Effector CD4-positive, alpha-beta T cell (primary cell): Measurements from ENCODE around the gene OPTC.

Source experiments
- DNase-seq: peaks from one replicate; pipeline ENCODE4 v3.0.0-alpha.2; 2020

OPTC gene

DNA sequence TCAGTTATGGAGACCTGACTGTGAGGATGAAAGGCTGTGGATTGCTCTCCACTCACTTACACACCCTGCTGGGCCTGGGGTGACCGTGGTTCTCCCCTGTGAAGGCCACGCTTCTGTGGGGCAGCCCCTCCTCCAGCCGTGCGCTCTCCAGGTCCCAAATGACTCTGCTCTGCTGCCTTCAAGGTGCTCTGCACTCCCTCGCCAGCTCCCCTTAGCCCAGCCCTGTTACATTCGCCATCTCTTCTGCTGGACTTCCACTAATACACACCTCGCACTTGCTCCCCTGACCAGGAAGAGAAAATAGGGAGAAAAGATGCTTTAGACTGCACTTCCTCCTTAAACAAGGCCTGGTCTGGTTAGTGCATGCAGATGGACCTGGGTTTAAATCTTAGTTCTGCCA is 24.6 kb downstream of the OPTC start:
- DNase-seq = no peak

DNA sequence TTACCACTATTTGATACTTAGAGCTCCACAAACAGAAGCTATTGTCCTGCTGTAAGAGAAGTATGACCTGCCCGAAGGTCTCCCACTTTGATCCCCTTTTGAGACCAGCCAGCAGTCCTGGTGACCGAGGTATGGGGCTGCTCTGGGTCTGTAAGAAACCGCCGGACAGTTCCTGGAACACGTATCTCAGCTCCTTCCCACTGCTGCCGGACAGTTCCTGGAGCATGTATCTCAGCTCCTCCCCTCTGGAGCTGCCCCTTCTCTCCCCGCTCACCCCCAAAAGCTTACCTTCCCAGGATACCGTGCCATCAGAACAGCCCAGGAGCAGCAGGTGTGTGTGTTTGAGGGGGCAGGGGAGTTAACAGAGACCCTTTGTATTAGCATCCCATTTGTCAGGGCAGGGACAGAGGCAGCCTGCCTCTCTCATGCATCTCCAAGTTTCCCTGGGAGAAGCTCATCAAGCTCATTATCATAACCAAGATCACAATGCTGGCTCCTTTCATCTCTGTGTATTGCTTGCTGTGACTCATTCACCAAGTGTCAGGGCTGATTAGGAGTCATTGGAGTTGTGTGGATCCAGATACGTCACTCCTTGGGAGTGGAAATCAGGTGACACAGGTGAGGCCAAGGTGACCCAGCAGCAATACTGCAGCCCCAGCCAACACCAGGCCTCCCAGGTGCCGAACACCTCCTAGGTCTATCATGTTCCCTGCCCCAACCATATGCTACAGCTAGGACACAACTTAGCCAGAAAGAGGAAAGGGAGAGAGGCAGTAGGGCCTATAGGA is 25.3 kb downstream of the OPTC start:
- DNase-seq = no peak

GRCh38 chr1:203519896-203520295 is 25.9 kb downstream of the OPTC start:
- DNase-seq = no peak

- DNase-seq = no peak
Observed at GRCh38 chr1:203520315-203520714, 26.4 kb downstream of the OPTC start.

DNA sequence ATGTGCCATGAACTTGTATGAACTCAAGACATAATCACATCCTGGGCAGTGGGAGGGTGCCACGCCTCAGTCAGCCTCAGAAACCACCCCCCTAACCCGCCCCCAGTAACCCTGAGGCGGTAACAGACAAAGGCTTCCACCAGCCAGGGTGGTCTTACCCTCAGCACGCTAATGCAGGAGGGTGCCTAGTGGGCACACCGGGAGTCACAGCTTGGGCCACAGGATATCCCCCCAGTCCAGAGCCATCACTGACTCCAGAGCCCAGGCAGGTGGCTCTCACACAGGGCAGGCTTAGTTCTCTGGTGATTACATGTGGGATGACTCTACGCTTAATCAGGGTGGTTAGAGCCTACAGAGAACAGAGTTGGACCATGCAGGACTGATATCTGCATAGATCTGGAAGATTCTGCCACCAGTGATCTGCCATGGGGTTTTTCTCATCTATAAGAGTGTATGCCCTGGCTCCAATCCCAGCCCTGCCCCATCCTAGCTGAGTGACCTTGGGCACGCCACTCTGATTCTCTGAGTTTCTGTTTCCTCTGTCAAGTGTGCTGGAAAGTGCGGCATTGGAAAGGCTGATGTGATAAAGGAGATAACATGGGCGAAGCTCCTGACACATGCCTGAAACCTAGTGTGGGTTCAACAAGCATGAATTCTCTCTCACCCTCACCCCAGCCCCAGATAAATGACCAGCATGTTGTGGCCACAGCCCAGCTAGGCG is 27.3 kb downstream of the OPTC start:
- DNase-seq = no peak

GRCh38 chr1:203521812-203522211 is 27.9 kb downstream of the OPTC start:
- DNase-seq = no peak

DNA sequence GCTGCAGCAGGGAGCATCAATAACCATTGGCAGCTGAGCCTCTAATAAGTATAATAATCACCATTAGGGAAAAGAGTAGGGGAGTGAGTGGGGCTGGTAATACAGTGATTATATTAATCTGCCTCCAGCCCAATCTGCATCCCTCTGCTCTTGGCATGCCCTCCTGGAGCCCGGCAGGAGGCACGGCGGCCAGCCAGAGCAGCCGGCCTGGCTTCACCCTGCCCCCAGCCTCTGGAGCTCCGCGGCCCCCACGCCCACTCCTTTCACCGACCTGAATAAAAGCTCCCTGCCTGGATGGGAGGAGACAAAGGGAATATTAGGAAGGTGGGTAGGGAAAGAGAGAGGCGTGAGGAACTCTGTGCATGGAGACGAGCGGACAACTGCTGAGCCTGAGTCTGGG is 28.3 kb downstream of the OPTC start:
- no peak for DNase-seq

DNA sequence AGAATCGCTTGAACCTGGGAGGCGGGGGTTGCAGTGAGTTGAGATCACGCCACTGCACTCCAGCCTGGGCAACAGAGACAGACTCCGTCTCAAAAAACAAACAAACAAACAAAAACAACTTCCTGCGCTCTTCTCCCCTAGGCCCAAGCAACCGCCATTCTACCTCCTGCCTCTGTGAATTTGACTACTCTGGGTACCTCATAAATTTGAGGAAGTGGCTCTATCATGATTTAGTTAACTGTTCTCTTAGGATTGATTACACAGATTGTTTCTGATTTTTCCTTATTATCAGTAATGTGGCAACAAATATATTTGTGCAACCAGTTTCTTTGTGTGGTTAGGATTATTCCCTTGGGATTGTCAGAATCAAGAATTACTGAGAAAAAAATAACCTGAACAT is 29.7 kb downstream of the OPTC start:
- DNase-seq = no peak

DNA sequence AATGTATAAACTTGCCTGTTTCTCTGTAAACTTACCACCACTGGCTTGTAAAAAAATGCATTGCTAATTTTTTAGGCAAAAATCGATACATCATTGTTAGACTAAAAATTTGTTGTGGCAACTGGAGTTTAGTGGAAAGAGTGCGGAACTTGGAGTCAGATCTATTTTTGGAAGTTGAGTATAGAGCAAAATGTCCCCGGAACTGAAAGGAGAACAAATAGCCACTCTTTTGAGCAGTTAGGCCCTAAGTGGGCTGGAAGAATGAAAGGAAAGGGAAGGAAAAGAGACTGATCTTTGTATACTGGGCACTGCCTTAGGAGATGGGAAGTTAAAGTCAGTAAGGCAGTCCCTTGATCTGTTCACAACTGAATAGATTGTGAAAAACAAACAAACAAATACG is 30.2 kb downstream of the OPTC start:
- no peak for DNase-seq

- no peak for DNase-seq
Observed at GRCh38 chr1:203524824-203525223, 30.9 kb downstream of the OPTC start.

DNA sequence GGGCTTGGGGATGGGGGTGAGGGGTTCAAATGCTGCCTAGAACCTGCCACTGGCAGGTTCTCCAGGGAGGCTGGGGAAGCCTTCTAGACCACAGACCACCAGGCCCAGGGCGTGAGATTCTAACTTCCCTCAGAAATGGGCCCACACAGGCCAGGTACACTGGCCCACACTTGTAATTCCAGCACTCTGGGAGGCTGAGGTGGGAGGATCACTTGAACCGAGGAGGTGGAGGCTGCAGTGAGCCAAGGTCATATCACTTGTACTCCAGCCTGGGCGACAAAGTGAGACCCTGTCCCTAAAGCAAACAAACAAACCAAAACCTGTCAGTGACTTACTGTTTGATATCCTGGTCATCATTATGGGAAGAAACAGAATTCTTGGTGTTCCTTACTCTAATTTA is 31.7 kb downstream of the OPTC start:
- no peak for DNase-seq

DNA sequence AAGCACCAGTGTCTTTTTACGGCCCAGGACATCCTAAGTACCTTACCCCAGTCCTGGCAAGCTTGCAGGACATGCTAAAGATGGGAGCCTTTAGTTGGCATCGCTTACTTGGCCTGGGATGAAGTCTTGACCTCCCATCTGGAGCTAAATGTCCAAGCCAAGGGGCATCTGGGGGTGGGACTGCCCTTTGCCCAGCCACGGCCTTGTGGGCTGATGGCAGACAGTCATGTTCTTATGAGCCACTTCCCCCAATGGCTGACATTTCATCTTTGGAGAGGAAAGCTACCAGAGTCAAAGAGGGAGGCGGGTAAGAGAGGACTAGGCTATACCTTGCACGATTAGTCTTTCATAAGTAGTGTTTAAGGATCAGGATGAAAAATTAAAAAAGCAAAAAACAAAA is 32.2 kb downstream of the OPTC start:
- DNase-seq = no peak

DNA sequence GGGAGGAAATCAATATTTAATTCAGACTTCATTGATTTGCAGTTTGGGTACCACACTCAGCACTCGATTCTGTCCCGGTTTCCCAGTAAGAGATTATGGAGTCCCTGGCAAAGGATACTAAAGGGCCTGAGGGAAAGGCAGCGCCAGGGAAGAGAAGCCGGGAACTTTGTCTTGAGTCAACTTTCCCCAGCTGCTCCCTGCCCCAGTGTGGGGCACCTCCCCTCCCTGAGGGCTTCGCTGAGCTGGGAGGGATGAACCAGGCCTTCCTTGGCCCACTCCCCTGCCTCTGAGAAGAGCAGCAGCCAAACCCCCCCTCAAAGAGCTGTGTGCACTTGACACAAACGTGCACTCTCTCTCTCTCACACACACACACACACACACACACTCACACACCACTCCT is 32.6 kb downstream of the OPTC start:
- no peak for DNase-seq

DNA sequence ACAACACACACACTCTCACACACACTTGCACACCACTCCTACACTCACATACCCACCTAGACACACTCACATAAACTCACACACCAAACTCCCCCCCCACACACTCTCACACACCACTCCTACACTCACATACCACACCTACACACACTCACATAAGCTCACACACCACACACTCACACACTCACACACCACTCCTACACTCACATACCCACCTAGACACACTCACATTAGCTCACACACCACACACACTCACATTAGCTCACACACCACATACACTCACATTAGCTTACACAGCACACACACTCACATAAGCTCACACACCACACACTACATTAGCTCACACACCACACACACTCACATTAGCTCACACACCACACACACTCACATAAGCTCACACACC is 33.1 kb downstream of the OPTC start:
- no peak for DNase-seq

- no peak for DNase-seq
Observed at GRCh38 chr1:203528063-203528462, 34.1 kb downstream of the OPTC start.

DNA sequence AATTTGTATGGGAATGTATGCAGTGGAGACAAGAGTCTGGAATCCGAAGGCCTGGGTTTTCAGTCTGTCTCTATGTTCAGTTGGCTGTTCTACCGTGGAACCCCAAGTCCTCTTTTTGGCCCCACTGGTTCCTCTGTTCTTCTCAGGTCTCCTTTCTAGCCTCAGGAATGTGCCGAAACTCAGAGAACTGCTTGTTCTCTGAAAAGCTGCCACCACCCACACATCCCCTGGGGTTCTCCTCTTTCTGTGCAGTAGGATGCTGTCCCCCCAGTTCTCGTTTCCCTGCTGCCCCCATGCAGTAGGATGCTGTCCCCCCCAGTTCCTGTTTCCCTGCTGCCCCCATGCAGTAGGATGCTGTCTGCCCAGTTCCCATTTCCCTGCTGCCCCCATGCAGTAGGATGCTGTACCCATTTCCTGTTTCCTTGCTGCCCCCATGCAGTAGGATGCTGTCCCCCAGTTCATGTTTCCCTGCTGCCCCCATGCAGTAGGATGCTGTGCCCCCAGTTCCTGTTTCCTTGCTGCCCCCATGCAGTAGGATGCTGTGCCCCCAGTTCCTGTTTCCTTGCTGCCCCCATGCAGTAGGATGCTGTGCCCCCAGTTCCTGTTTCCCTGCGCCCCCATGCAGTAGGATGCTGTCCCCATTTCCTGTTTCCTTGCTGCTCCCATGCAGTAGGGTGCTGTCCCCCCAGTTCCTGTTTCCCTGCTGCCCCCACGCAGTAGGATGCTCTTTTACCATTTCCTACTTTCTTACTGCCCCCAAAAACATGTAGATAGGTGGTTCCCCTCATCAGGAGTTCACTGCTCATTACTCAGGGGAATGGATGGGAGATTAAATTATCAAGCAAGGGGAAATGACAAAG is 35.3 kb downstream of the OPTC start:
- no peak for DNase-seq

DNA sequence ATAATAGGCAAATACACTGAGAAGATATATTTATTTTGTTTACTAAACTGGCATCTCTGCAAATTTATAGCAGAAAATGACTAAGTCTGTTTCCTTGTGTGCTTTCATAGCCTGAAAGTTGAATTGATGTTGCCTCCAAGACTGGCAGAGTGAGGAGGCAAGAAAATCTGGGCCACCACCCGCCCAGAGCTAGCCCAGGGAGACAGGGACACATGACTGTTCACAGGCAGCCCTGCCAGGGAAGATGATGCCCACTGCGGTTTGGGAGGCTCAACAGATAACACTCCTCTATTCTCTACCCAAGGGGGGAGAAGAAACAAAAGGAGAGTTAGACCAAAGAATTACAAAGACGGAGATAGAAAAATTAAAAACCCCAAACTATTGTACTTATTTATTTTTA is 37.1 kb downstream of the OPTC start:
- DNase-seq = no peak

DNA sequence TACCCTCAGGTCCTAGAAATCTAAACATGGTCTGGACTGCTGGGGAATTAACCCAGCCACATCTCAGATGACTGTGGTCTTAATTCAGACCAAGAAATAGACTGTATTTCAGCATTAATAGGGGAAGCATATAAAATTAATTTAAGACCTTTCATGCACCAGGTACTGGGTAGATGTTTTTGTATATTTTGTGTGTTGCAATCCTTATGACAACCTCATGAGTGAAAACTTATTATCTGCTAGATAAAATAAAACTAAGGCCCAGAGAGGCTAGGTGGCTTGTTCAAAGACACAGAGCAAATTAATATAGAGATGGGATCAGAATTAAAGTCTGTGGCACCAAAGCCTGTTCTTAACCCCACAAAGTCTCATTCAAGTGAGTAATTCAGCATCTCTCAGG is 40.1 kb downstream of the OPTC start:
- no peak for DNase-seq

- DNase-seq = no peak
Observed at GRCh38 chr1:203534526-203534925, 40.6 kb downstream of the OPTC start.

DNA sequence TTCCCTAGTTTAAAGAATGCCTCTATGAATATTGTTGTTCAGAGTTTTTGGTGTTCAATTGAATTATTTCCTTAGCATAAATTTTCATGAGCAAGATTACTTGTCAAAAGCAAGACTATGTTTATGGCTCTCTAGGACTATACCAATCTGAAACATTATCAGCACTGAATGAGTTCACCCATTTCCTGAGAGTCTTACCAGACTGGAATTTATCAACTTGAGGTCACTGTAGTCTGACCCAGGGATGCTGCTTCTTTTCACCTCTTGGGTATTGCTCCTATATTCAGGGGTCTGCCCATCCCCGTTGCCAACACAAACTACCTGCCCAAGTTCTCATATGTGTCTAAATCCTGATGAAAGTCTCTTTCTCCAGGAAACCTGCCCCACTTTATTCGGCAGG is 42.6 kb downstream of the OPTC start:
- DNase-seq = no peak

GRCh38 chr1:203536980-203537455 is 43.1 kb downstream of the OPTC start:
- DNase-seq = no peak

DNA sequence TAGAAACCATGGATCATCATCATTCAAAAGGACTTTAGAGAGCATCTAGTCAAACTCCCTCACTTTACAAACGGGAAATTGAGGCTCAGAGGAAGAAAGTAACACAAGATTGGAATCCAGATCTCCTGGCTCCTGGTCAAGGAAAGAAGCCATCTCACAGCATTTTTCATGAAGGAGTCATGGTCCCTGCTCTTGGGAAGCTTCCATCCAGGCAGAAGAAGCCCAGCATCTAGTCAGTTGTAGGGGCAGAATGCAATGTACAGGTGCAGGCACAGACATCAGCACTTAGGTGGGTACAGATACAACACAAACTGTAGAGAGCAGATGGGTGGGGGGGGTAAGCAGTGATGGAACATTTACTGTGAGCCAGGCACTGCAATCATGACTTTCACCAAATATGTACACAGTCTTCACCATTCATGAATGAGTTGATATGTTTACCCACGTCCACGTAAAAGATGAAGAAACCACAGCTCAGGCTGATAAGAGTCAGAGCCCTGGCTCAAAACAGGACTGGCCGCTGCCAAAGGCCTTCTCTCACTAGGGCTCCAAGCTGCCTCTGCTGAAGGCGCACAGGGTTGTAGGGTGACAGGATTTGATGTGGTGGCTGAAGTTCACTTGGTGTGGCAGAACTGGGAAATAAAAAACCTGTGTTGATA is 44.0 kb downstream of the OPTC start:
- DNase-seq = no peak

GRCh38 chr1:203538726-203539125 is 44.8 kb downstream of the OPTC start:
- no peak for DNase-seq
